MCF 10A (cell line): Measurements from ENCODE around the gene ATXN2. TPM values are rescaled to one million over a fixed set of nuclear protein-coding genes. Genes with fewer than 3 reads are reported as not detected.
"Not testable (repeated sequence)": the region's sequence is repeated elsewhere in the genome, so short reads cannot be mapped to it uniquely, and the experiment has no call there.

Experiments
- BruUV-seq: library from RNA; stranded (reverse); fragments of 400-500 nt; replicated peaks from 2 replicates; lab custom pipeline; 2021; lab: Mats Ljungman, UMichigan
- CTCF ChIA-PET: fragments of 300-600 bp; sonication (Branson Sonifier 250); formaldehyde crosslinking; extraction: SDS; loops from one replicate; lab custom pipeline; 2021; ENCODE audit warnings: antibody characterized with exemption, inconsistent platforms; lab: Yijun Ruan, JAX
- POLR2A ChIA-PET: fragments of 300-600, 350-650 bp; sonication (Branson Sonifier 250); formaldehyde crosslinking; extraction: SDS; loops from one replicate; lab custom pipeline; 2020; ENCODE audit warnings: antibody characterized with exemption, inconsistent platforms; lab: Yijun Ruan, JAX
- DNase-seq: peaks from one replicate; pipeline ENCODE4 v3.0.0-alpha.2; 2018; ENCODE audit not compliant: unreplicated experiment
- H3K27ac Mint-ChIP-seq: one replicate; pipeline ENCODE4 v1.8.0; 2022; ENCODE audit warnings: mild to moderate bottlenecking, low read depth, mixed read lengths; ENCODE audit not compliant: unreplicated experiment
- H3K27me3 Mint-ChIP-seq: one replicate; pipeline ENCODE4 v1.8.0; 2022; ENCODE audit warnings: mixed read lengths; ENCODE audit not compliant: insufficient read depth, unreplicated experiment
- H3K36me3 Mint-ChIP-seq: one replicate; pipeline ENCODE4 v1.8.0; 2022; ENCODE audit warnings: mild to moderate bottlenecking, moderate library complexity, mixed read lengths; ENCODE audit not compliant: insufficient read depth, unreplicated experiment
- H3K4me1 Mint-ChIP-seq: one replicate; pipeline ENCODE4 v1.8.0; 2022; ENCODE audit warnings: mixed read lengths; ENCODE audit not compliant: insufficient read depth, unreplicated experiment
- H3K4me3 Mint-ChIP-seq: one replicate; pipeline ENCODE4 v1.8.0; 2022; ENCODE audit warnings: mild to moderate bottlenecking, moderate library complexity, mixed read lengths; ENCODE audit not compliant: unreplicated experiment
- H3K9me3 Mint-ChIP-seq: one replicate; pipeline ENCODE4 v1.8.0; 2022; ENCODE audit warnings: mixed read lengths; ENCODE audit not compliant: unreplicated experiment
- CTCF ChIP-seq: fragments of 200-600 bp; IDR thresholded peaks from one replicate; pipeline ENCODE4 v1.8.0; 2022; ENCODE audit warnings: antibody characterized with exemption, mild to moderate bottlenecking; ENCODE audit not compliant: unreplicated experiment
- intact Hi-C: fragments of 100-400 bp; cut with micrococcal nuclease; formaldehyde crosslinking; loops from 2 replicates; pipeline ENCODE4 v1.14.1; 2022
- total RNA-seq: library from RNA; stranded (reverse); gene quantifications from 2 replicates; pipeline ENCODE4 v1.2.3, GENCODE V29; 2022

The ATXN2 gene
- total RNA-seq, 1 experiment from 2014 or later: 70.6 TPM

GRCh38 chr12:111523587-111524167 is 75.4 kb downstream of the ATXN2 start:
- no peak overlapping the region for H3K27ac Mint-ChIP-seq
- intact Hi-C loops: loop anchor here (10.0 kb wide), 1 partner anchor 141 kb away; no protein-coding TSS in a partner anchor
- POLR2A ChIA-PET: interaction anchor here (0.7 kb wide), 1 partner anchor 216 kb away, joined by 3 read pairs; no protein-coding TSS in a partner anchor
- no peak for TF ChIP-seq CTCF
- H3K9me3 Mint-ChIP-seq: no peaks in the 10 kb centered on the region
- H3K4me1 Mint-ChIP-seq: no peaks in the 10 kb centered on the region
- DNase-seq: no peak
- no peak overlapping the region for H3K4me3 Mint-ChIP-seq
- H3K36me3 Mint-ChIP-seq: peaks cover 22% of the 10 kb centered on the region
- no TSS peak for BruUV-seq
- CTCF ChIA-PET: interaction anchor here (0.6 kb wide), 1 partner anchor 112 kb away, joined by 5 read pairs; no protein-coding TSS in a partner anchor
- H3K27me3 Mint-ChIP-seq: no peaks in the 10 kb centered on the region

- no TSS peak for BruUV-seq
- CTCF ChIA-PET: no interaction called here
- TF ChIP-seq CTCF: no peak
- no peak overlapping the region for H3K27ac Mint-ChIP-seq
- H3K36me3 Mint-ChIP-seq: peaks cover 15% of the 10 kb centered on the region
- POLR2A ChIA-PET: no interaction called here
- intact Hi-C loops: loop anchor here (10.0 kb wide), 1 partner anchor 143 kb away; no protein-coding TSS in a partner anchor
- H3K4me1 Mint-ChIP-seq: no peaks in the 10 kb centered on the region
- no peaks in the 10 kb centered on the region for H3K9me3 Mint-ChIP-seq
- no peak overlapping the region for H3K4me3 Mint-ChIP-seq
- H3K27me3 Mint-ChIP-seq: no peaks in the 10 kb centered on the region
- no peak for DNase-seq
Observed at GRCh38 chr12:111521801-111522200, 77.3 kb downstream of the ATXN2 start.

- no peak overlapping the region for H3K27ac Mint-ChIP-seq
- no peaks in the 10 kb centered on the region for H3K9me3 Mint-ChIP-seq
- intact Hi-C loops: loop anchor here (10.0 kb wide), 1 partner anchor 145 kb away; no protein-coding TSS in a partner anchor
- no peak for TF ChIP-seq CTCF
- ChIA-PET POLR2A (no interaction called here), CTCF (interaction anchor here (0.6 to 0.9 kb wide), 3 partner anchors 8 to 232 kb away, joined by 4 to 6 read pairs (median 6); no protein-coding TSS in a partner anchor)
- no peaks in the 10 kb centered on the region for H3K27me3 Mint-ChIP-seq
- no TSS peak for BruUV-seq
- DNase-seq: no peak
- H3K4me1 Mint-ChIP-seq: no peaks in the 10 kb centered on the region
- no peak overlapping the region for H3K4me3 Mint-ChIP-seq
- peaks cover 23% of the 10 kb centered on the region for H3K36me3 Mint-ChIP-seq
Observed at GRCh38 chr12:111519937-111520336, 79.2 kb downstream of the ATXN2 start.

- Mint-ChIP-seq H3K4me1 (no peaks in the 10 kb centered on the region), H3K27me3 (no peaks in the 10 kb centered on the region), H3K9me3 (no peaks in the 10 kb centered on the region), H3K4me3 (no peak overlapping the region), H3K36me3 (peaks cover 29% of the 10 kb centered on the region), H3K27ac (no peak overlapping the region)
- TF ChIP-seq CTCF: no peak
- CTCF ChIA-PET: interaction anchor here (0.9 kb wide), 1 partner anchor 9 kb away, joined by 6 read pairs; no protein-coding TSS in a partner anchor
- POLR2A ChIA-PET: interaction anchor here (0.7 kb wide), 1 partner anchor 30 kb away, joined by 3 read pairs; no protein-coding TSS in a partner anchor
- BruUV-seq: no TSS peak
- intact Hi-C loops: no loop called here
- DNase-seq: no peak
Observed at GRCh38 chr12:111519083-111519482, 80.0 kb downstream of the ATXN2 start.

GRCh38 chr12:111507719-111508118 is 91.4 kb downstream of the ATXN2 start:
- POLR2A ChIA-PET: interaction anchor here (1.0 kb wide), 1 partner anchor 20 kb away, joined by 4 read pairs; no protein-coding TSS in a partner anchor
- H3K4me1 Mint-ChIP-seq, DNase-seq, BruUV-seq, intact Hi-C loops, H3K27ac Mint-ChIP-seq, H3K27me3 Mint-ChIP-seq, H3K4me3 Mint-ChIP-seq, H3K9me3 Mint-ChIP-seq: not testable (repeated sequence)
- CTCF ChIA-PET: interaction anchor here (0.9 kb wide), 1 partner anchor 15 kb away, joined by 3 read pairs; no protein-coding TSS in a partner anchor
- H3K36me3 Mint-ChIP-seq: peaks cover 78% of the 10 kb centered on the region

- intact Hi-C loops, H3K4me1 Mint-ChIP-seq, BruUV-seq, H3K27me3 Mint-ChIP-seq, H3K9me3 Mint-ChIP-seq, DNase-seq, H3K27ac Mint-ChIP-seq, POLR2A ChIA-PET, H3K4me3 Mint-ChIP-seq: not testable (repeated sequence)
- peaks cover 78% of the 10 kb centered on the region for H3K36me3 Mint-ChIP-seq
- CTCF ChIA-PET: interaction anchor here (0.9 kb wide), 1 partner anchor 15 kb away, joined by 3 read pairs; no protein-coding TSS in a partner anchor
Observed at GRCh38 chr12:111507258-111507657, 91.9 kb downstream of the ATXN2 start.
